Stomach (tissue), 9 donors: ENCODE results near the gene ATL2. TPM values are rescaled to one million over a fixed set of nuclear protein-coding genes. Genes with fewer than 3 reads are reported as not detected.

Experiments used
- DNase-seq, 2 donors: peaks; one replicate each; pipeline versions ENCODE4 v3.0.0 to v3.0.0-alpha.2; 2013 to 2019
- H3K27ac ChIP-seq, 5 donors: fragments of 200-600 bp in 4 of 5; sonication (generic) in 4 of 5; one replicate each; pipeline ENCODE4 v1.5.1; 2013 to 2019; ENCODE audit warnings: mild to moderate bottlenecking in 1 of 5, moderate library complexity in 1 of 5
- H3K27me3 ChIP-seq, 3 donors: fragments of 200-600 bp; sonication (generic); one replicate each; pipeline ENCODE4 v1.5.1; 2017 to 2019; ENCODE audit warnings: mixed run types in 1 of 3
- H3K36me3 ChIP-seq, 4 donors: fragments of 200-600 bp; sonication (generic); 1 replicate in 3 of 4; 2 replicates in 1 of 4; pipeline ENCODE4 v1.5.1; 2016 to 2019
- H3K4me1 ChIP-seq, 4 donors: fragments of 200-600 bp; sonication (generic); one replicate each; pipeline ENCODE4 v1.5.1; 2016 to 2019
- H3K4me3 ChIP-seq, 4 donors: fragments of 200-600 bp; sonication (generic) in 3 of 4; one replicate each; pipeline ENCODE4 v1.5.1; 2016 to 2019; ENCODE audit warnings: mild to moderate bottlenecking in 1 of 4
- H3K9me3 ChIP-seq, 4 donors: fragments of 200-600 bp; sonication (generic); one replicate each; pipeline ENCODE4 v1.5.1; 2016 to 2019
- EP300 ChIP-seq: sonication (generic); formaldehyde crosslinking; IDR thresholded peaks from one replicate; pipeline ENCODE4 v1.6.1; 2017; ENCODE audit warnings: antibody characterized with exemption
- POLR2A ChIP-seq, 4 donors: fragments of 450-650 bp; IDR thresholded peaks; one replicate each; pipeline ENCODE4 v1.6.1; 2016; ENCODE audit warnings: antibody characterized with exemption in 4 of 4, control low read depth in 2 of 4, mild to moderate bottlenecking in 1 of 4, moderate library complexity in 1 of 4
- POLR2AphosphoS5 ChIP-seq, 3 donors: sonication (generic); formaldehyde crosslinking; IDR thresholded peaks; one replicate each; pipeline ENCODE4 v1.6.1; 2016; ENCODE audit warnings: antibody characterized with exemption in 3 of 3
- WGBS, 5 donors: extraction: QIAGEN DNeasy Blood & Tissue Kit in 3 of 5; methylation state at CpG; one replicate each; pipeline versions ENCODE4 v1.1.5 to v1.1.7; 2013 to 2018; 5-methylcytosine and 5-hydroxymethylcytosine counted together
- intact Hi-C: fragments of 100-400 bp; cut with DNase I; formaldehyde crosslinking; loops from one replicate; pipeline ENCODE4 v1.15.1; 2023; ENCODE audit warnings: low total_unique reads
- polyA plus RNA-seq, 3 donors: library from polyadenylated mRNA; stranded (reverse); fragments of 200-250 nt; gene quantifications; one replicate each; pipeline ENCODE4 v1.2.3, GENCODE V29; 2013
- total RNA-seq, 5 donors: library from RNA; depleted of rRNA; stranded (reverse); fragments of >200 nt; gene quantifications; one replicate each; pipeline versions ENCODE4 v1.1.0 to v1.2.3, GENCODE V29; 2014 to 2016
- TF ChIP-seq, protein P1 (sequence below), 7 experiments: fragments of 450-650 bp in 4 of 7; fragments of 200-600 bp in 3 of 7; sonication (generic) in 3 of 7; IDR thresholded peaks; one replicate each; pipeline ENCODE4 v1.5.1; 2016 to 2019; ENCODE audit warnings: antibody characterized with exemption in 7 of 7, control low read depth in 2 of 7, mild to moderate bottlenecking in 1 of 7
- donor health status: healthy with polysubstance abuse.
- donor health status: Bipolar disorder and iron deficiency.
- donor health status: healthy.

ATL2 gene
- total and polyA plus RNA-seq, 8 donors: 8.4 to 462 (median 64.2) TPM

DNA sequence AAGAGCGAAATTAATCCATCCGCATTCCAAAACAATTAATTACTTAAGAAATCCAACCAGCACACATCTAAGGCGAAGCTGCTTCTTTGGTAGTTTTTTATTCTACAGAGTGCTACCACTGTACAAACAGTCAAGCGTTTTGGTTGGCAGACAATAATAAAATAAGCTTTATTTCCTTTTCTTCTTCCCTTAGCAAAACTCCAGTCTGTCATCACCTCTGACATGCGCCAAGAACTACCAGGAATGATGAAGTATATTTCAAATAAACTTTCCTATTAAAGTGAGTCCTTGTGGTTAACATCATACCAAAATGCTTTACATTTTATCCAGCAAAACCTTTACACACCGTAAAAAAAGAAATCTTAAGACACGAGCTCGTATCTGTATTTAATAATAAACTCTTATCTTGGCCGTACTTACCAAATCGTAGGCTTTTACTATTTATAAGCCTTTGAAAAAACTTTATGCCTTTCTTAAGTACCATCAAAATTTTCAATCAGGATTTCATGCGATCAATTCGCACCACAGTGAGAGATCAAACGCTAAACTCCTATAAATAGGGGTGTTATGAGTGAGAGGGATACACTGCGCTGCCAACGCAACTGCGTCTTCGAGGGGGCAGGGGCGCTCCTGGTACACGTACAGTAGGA, 1.3 kb downstream of the ATL2 start:
- Histone ChIP-seq H3K27ac (peak overlapping the region; percentile 97 to 100 (median 99)), H3K4me3 (peak overlapping the region; percentile 79 to 95 (median 86)), H3K27me3 (no peaks in the 10 kb centered on the region), H3K36me3 (no peaks in the 10 kb centered on the region), H3K9me3 (no peaks in the 10 kb centered on the region), H3K4me1 (peaks cover 26 to 74% (median 50%) of the 10 kb centered on the region in 4 donors)
- TF ChIP-seq POLR2AphosphoS5 (IDR thresholded peaks at IDR 0.05) (peak in 2 of 3 donors; percentile 22 to 71), POLR2A (IDR thresholded peaks at IDR 0.05) (no peak), EP300 (no peak)
- TF ChIP-seq, protein P1, sequence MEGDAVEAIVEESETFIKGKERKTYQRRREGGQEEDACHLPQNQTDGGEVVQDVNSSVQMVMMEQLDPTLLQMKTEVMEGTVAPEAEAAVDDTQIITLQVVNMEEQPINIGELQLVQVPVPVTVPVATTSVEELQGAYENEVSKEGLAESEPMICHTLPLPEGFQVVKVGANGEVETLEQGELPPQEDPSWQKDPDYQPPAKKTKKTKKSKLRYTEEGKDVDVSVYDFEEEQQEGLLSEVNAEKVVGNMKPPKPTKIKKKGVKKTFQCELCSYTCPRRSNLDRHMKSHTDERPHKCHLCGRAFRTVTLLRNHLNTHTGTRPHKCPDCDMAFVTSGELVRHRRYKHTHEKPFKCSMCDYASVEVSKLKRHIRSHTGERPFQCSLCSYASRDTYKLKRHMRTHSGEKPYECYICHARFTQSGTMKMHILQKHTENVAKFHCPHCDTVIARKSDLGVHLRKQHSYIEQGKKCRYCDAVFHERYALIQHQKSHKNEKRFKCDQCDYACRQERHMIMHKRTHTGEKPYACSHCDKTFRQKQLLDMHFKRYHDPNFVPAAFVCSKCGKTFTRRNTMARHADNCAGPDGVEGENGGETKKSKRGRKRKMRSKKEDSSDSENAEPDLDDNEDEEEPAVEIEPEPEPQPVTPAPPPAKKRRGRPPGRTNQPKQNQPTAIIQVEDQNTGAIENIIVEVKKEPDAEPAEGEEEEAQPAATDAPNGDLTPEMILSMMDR (IDR thresholded peaks at IDR 0.05): no peak
- intact Hi-C loops: loop anchor here (10.0 kb wide), 1 partner anchor 51 kb away; no protein-coding TSS in a partner anchor
- 7 to 14% (median 8%) methylated on average over 19 of the region's 19 CpGs for WGBS, 5 donors
- DNase-seq: no peak

DNA sequence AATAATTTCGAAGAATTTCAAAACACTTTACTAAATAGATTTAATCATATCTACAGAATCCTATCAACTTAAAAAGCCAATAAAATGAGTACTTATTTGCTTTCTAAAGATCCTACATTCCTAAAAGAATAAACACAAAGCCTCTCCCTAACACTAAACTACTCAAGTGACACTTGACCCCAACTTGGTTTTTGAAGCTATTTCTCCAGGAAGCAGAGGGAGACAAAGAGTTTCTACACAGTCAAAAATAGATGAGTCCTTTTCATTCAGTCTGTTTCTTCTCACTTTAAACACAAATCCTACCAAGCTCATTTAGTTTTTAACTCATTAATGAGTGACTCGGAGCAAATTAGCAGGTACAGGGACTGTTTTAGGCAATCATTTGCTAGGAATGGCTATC, 2.1 kb downstream of the ATL2 start:
- H3K9me3 ChIP-seq: no peaks in the 10 kb centered on the region
- peak overlapping the region in 4 of 5 donors; percentile 97 to 100 (median 100) for H3K27ac ChIP-seq
- TF ChIP-seq EP300 (no peak), POLR2A (IDR thresholded peaks at IDR 0.05) (no peak), POLR2AphosphoS5 (IDR thresholded peaks at IDR 0.05) (no peak)
- TF ChIP-seq, protein P1 (IDR thresholded peaks at IDR 0.05): no peak
- H3K4me1 ChIP-seq: peaks cover 21 to 67% (median 46%) of the 10 kb centered on the region in 4 donors
- intact Hi-C loops: loop anchor here (10.0 kb wide), 1 partner anchor 50 kb away; no protein-coding TSS in a partner anchor
- peak overlapping the region; percentile 79 to 95 (median 86) for H3K4me3 ChIP-seq
- H3K27me3 ChIP-seq: no peaks in the 10 kb centered on the region
- 24 to 50% (median 36%) methylated on average over 2 of the region's 2 CpGs for WGBS, 5 donors
- no peaks in the 10 kb centered on the region for H3K36me3 ChIP-seq
- peak in 1 of 2 donors; percentile 46 for DNase-seq

DNA sequence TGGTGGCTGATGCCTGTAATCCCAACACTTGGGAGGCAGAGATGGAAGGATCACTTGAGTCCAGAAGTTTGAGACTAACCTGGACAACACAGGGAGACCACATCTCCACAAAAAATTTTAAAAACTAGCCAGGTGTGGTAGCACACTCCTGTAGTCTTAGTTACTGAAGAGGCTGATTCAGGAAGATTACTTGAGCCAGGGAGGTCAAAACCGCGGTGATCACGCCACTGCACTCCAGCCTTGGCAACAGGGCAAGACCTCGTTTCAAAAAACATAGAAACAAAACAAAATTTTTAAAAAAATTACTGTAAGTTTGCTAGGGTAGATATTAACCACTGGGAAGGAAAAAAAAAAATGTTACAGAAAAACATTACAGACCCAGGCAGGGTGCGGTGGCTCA, 5.8 kb downstream of the ATL2 start:
- Histone ChIP-seq H3K4me1 (peaks cover 18 to 73% (median 42%) of the 10 kb centered on the region in 4 donors), H3K27ac (peak overlapping the region in 1 of 5 donors; percentile 44), H3K9me3 (no peaks in the 10 kb centered on the region), H3K27me3 (no peaks in the 10 kb centered on the region), H3K36me3 (no peaks in the 10 kb centered on the region), H3K4me3 (no peak overlapping the region)
- intact Hi-C loops: loop anchor here (10.0 kb wide), 1 partner anchor 46 kb away; no protein-coding TSS in a partner anchor
- 69 to 87% (median 77%) methylated on average over 5 of the region's 5 CpGs for WGBS, 5 donors
- no peak for DNase-seq
- no peak for TF ChIP-seq POLR2AphosphoS5 (IDR thresholded peaks at IDR 0.05)

DNA sequence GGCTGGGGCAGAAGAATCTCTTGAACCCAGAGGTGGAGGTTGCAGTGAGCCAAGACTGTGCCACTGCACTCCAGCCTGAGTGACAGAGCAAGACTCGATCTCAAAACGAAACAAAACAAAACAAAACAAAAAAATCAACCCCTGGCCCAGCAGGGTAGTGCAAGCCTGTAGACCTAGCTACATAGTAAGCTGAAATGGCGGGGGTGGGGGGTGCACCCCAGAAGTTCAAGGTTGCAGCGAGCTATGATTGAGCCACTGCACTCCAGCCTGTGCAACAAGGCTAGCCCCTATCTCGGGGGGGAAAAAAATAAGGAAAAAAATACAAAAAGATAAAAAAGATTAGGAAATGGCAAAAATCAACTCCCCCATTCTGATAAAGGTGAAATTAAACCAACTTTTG, 6.4 kb downstream of the ATL2 start:
- intact Hi-C loops: loop anchor here (10.0 kb wide), 1 partner anchor 46 kb away; no protein-coding TSS in a partner anchor

More for the DNA sequence above, 6.4 kb downstream of the ATL2 start:
- no peaks in the 10 kb centered on the region for H3K9me3 ChIP-seq
- WGBS, 5 donors: 85 to 97% (median 92%) methylated on average over 5 of the region's 5 CpGs
- H3K36me3 ChIP-seq: no peaks in the 10 kb centered on the region
- no peaks in the 10 kb centered on the region for H3K27me3 ChIP-seq
- DNase-seq: no peak
- TF ChIP-seq, protein P1 (IDR thresholded peaks at IDR 0.05): no peak
- TF ChIP-seq EP300 (no peak), POLR2AphosphoS5 (IDR thresholded peaks at IDR 0.05) (no peak), POLR2A (IDR thresholded peaks at IDR 0.05) (no peak)
- H3K4me1 ChIP-seq: peaks cover 16 to 75% (median 42%) of the 10 kb centered on the region in 4 donors
- H3K27ac ChIP-seq: peak overlapping the region in 1 of 5 donors; percentile 37
- no peak overlapping the region for H3K4me3 ChIP-seq
